ENCODE measurements around the gene SGSM2. TPM values are rescaled to one million over a fixed set of nuclear protein-coding genes. Genes with fewer than 3 reads are reported as not detected.

Gene SGSM2
- total RNA-seq, 1 experiment from 2014 or later = 23.0 TPM

- no peak for DNase-seq (ENCODE audit: low read depth)
Measured at GRCh38 chr17:2398182-2398581, 60.9 kb downstream of the SGSM2 start.

DNA sequence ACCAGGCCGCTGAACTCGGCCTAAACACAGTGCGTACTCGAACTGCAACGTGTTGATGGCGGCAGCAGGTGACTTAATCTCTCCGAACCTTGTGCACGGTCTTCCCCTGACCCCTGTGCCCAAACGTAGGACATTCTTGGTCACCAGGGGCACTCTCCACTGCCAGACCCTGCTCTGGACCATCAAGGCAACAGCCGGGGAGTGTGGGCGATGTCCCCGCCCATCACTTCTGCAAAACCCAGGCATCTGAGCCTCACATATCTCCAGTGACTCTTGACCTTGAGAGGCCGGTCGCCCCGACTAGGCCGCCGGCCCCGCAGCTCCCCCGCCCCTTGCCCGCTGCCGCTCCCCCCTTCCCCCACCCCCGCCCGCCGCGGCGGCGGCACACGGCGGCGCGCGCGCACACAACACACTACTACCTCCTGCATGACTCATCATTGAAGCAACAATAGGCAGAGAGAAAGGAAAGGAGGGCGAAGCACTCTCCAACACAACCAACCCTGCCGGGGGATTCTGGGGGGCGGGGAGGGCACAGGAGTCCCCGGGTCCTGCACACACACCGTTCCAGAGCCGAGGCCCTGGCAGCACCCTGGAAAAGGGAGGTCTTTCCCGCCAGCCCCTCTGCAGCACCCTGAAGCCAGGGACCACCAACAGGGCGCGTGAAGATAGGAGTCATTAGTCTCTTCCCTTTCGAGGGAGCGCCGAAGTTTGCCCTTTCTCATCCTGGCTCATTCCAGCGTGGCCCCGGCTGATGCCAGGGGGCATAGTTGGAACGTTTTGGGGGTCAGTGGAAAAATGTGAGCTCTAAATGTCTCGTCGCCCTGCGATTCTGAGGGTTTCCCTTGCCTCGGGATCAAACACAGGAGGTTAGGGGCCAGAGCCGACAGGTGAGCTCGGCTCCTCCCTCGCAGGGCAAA, 61.6 kb downstream of the SGSM2 start:
- DNase-seq (ENCODE audit: low read depth) = peak; percentile 82

- peak; percentile 93 for DNase-seq (ENCODE audit: low read depth)
Measured at GRCh38 chr17:2399572-2400473, 62.5 kb downstream of the SGSM2 start.

GRCh38 chr17:2400474-2400866, 63.2 kb downstream of the SGSM2 start:
- peak; percentile 63 for DNase-seq (ENCODE audit: low read depth)

GRCh38 chr17:2400877-2401425, 63.6 kb downstream of the SGSM2 start, which contains the start of gene MNT:
MNT (minus strand) TSS chr17:2401060; CDS start chr17:2400712, 348 bp downstream.
- peak; percentile 90 for DNase-seq (ENCODE audit: low read depth)

DNA sequence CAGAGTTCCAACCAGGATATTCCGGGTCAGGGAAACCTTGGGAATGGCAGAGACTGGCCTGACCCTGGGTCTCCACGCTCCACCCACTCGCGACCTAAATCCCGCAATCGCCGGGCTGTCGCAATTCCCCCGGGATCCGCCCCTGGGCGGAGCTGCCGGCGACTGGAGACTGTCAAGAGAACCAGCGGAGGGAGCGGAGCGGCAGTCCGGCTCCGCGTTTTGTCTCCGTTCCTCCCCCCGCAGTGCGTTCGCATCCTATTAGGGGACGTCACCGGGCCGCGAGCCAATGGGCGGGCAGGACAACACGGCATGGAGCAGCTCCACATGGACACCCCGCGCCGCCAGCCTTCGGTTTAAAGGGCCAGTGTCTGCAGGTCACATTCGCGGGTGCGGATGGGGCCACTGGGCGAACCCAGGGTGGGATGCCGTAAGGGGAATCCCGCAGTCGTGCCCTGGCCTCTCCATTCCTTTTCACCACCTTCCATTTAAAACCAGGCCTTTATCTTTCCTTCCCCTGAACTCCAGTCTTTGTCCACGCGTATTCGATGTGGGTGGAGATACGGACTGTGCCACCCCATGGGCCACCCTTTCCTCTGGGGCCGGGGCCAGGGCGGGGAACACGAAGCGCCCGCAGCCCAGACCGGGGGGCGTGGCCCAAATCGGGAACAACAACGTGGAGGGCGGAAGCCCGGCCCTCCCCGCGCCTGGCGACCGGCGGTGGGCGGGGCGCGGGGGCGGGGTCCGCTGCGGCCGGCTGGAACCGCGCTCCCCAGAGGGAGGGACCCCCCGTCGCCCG, 64.3 kb downstream of the SGSM2 start:
- DNase-seq (ENCODE audit: low read depth) = peak; percentile 98

- no peak for DNase-seq (ENCODE audit: low read depth)
Measured at GRCh38 chr17:2402544-2402943, 65.2 kb downstream of the SGSM2 start.

DNA sequence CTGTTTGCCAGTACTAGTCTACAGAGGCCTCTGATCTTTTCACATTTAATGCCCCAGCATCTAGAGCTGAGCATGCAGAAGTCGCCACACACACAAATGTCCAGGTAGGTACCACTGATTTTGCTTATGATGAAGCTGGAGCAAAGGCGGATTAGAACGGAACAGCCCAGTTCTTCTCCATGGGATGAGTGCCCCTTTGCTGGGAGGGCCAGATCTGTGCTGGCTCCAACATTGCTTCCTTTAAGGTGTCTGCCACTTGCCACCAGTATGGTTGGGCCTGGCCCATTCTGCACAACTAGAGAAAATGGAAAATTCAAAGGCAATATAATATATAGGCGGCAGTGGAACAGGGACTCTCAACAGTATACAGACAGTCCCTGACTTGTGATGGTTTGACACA, 65.7 kb downstream of the SGSM2 start:
- DNase-seq (ENCODE audit: low read depth) = no peak

DNA sequence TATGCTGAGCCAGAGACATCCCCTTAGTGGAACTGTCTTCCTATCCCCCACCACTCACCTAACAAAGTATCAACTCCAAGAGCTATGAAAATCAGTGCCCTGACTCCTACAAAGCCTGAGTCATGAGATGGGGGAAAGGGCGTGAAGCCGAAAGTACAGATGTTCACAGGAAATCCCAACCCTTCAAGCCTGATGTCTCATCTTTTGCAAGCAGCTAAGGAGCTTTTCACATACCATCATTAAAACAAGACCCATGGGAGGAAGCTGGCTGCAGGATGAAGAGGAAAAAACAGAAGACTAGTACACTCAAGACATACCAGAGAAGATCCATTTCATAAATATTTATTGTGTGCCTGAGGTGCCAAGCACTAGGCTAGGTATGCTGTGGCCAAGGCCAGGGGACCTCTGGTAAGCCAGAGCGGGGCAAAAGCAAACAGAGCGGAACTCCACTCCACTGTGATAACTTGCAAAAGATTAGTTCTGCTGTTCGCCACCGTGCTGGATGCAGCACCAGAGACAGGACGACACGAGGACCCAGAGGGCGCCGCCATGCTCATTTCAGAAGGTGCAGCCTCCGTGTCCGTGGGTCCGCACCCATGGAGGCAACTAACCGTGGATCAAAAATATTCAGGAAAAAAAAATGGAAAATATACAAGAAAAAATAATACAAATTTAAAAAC, 68.1 kb downstream of the SGSM2 start:
- peak; percentile 86 for DNase-seq (ENCODE audit: low read depth)

DNA sequence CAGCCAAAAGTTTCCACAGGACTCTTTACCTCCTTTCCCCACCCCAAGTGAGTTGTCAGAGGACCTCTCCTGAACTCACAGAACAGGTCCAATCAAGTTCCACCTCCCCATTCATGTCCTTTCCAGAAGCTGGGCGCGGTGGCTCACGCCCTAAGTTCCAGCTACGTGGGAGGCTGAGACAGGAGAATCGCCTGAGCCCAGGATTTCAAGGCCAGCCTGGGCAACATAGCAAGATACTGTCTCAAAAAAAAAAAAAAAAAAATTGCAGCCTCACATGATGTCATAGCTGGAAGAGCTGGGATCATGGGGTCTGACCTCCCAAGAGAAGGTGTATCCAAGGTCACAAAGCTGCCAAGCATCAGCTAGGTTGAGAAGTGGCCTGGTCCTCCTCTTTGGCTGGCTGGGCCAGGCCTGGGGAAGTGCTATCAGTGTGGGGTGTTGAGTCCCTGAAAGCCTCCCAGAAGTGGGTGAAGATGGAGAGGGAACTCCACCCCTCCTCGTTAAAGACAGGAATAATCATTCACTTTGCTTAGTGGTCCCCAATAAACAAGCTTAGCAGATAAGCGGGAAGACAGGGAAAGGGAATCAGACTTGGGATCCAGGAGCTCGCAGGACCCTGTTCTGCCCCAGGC, 69.1 kb downstream of the SGSM2 start:
- peak; percentile 25 for DNase-seq (ENCODE audit: low read depth)

DNA sequence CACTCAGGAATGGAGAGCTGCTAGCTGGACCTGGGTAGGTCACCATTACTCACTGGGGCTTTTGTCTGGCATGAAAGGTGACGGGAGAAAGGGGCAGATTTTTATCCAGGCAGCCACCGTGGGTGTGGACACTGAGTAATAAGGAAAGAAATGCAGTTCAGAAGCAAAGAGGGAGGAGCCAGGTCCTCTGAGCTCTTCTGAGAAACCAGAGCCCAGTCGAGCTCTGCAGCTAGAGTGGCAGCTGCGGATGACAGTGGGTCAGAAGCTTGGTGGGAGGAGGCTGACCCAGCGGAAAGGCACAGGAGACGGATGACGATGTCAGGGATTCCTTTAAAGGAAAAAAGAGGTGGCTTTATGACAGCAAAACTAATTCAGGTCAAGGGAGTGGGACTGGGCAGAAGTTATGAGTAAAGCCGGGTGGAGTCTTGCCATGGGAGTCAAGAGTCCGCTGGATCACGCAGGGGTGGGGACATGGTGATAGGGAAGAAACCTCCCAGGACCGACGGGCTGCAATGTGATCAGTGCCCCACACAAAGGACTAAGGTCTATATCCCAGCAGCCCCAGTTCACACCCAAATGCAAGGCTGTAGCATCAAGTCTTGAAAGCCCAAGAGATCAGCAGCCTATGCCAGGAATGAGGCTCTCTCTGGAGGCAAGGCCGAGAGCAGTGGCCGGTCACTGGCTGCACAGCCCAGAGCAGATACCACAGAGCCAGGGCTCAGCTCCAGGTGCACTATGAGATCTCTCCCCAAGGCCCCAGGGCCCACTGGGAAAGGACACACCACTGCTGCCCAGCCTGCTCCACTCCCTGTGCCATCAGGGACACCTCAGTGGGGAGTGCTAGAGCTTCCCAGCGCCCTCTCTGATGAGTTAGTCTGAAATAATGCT, 69.8 kb downstream of the SGSM2 start:
- peak; percentile 98 for DNase-seq (ENCODE audit: low read depth)

DNA sequence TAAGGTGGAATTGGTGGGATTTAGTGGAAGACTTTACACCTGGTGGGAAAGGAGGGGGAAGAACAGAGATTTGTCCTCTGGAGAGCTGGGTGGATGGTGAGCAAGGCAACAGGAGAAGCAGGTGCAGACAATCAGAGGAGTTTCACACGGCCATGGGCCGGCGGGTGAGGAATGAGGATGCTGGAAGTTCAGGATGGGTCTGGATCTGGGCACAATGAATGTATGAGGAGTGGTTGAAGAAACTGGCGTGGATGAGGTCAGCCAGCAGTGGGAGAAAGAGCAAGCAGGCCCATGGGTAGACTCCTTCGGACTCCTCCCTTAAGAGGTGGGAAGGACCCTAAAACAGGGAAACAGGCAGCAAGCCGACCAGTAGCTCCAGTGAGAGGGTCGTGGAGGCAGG, 73.7 kb downstream of the SGSM2 start:
- no peak for DNase-seq (ENCODE audit: low read depth)

- DNase-seq (ENCODE audit: low read depth) = peak; percentile 17
Measured at GRCh38 chr17:2412561-2413021, 75.3 kb downstream of the SGSM2 start.

GRCh38 chr17:2414446-2415064, 77.3 kb downstream of the SGSM2 start:
- no peak for DNase-seq (ENCODE audit: low read depth)

DNA sequence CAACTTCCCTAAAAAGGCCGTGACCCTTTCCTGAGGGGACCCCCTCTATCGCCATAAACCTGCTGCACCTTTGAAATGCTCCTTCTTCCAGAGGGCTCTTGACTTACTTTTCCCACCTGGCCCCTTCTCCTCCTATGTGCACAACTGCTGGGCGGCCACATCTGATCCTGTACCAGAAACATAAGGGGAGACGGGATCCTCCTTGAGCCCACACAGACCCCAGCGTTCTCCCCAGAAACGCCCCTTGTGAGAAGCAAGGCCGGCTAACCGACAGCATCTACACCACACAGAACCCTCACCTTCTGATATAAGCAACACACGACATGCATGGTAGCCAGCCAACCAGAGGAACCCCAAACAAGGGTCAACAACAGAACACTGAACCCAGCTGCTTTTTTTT, 77.8 kb downstream of the SGSM2 start:
- no peak for DNase-seq (ENCODE audit: low read depth)

GRCh38 chr17:2416010-2416734, 78.9 kb downstream of the SGSM2 start:
- DNase-seq (ENCODE audit: low read depth) = peak; percentile 77

DNA sequence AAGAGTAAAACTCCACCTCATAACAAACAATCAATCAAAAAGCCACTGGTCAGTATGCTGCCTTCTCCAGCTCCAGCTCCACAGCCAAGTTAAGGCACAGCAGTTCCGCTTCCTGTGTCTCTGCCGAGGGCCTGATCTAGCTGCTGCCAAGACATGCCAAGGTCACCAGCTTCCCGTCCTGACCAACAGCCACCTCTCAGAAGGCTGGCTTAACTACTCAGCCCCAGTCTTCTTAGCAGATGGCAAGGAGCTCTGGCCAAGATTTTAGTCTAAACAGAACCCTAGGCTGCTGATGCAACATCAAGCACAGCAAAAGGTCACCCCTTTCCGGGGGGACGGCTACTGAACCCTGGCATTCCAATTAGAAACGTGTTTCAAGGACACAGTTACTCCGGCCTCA, 81.3 kb downstream of the SGSM2 start:
- no peak for DNase-seq (ENCODE audit: low read depth)

DNA sequence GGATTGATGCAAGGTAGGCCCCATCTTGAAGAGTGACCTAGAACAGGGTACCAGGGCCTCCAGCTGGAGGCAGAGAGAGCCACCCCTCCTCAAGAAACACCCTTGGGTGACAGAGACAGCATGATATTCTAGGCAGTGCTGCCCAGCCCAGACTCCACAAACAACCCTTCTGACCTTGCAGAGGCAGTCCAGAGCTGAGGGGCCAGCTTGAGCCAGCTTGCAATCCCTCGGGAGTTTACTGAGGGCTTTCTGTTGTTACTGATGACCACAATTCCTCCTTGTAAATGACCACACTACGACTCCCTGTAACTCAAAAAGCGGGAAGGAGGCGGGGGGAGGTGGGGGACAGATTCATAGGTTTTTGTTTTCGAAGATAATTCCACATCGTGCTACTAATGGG, 82.2 kb downstream of the SGSM2 start:
- no peak for DNase-seq (ENCODE audit: low read depth)

Measured in M059J (cell line).